Stimulated activated CD4-positive, alpha-beta T cell treated with anti-CD3 and anti-CD28 coated beads, TNF-alpha, amount 100 ng/mL, for 24 hours (primary cell): ENCODE data around the gene DCAF16.

Experiments
- DNase-seq, 3 experiments: peaks; one replicate each; pipeline ENCODE4 v3.0.0-alpha.2; 2020; ENCODE audit warnings: low read depth in 3 of 3

DCAF16 gene

GRCh38 chr4:17781300-17782287 is 29.0 kb downstream of the DCAF16 start, which contains the start of gene FAM184B:
Gene FAM184B (minus strand): TSS chr4:17781621. CDS start chr4:17781299, 322 bp downstream.
- peak in 1 of 3 experiments; percentile 6 for DNase-seq

GRCh38 chr4:17780501-17781299 is 29.9 kb downstream of the DCAF16 start:
- DNase-seq: no peak

GRCh38 chr4:17778431-17778830 is 32.1 kb downstream of the DCAF16 start:
- no peak for DNase-seq

- DNase-seq: no peak
Measured at GRCh38 chr4:17773135-17773698, 37.3 kb downstream of the DCAF16 start.

GRCh38 chr4:17771284-17771908 is 39.2 kb downstream of the DCAF16 start:
- DNase-seq: no peak

- DNase-seq: no peak
Measured at GRCh38 chr4:17770845-17771244, 39.7 kb downstream of the DCAF16 start.

- DNase-seq: no peak
Measured at GRCh38 chr4:17769406-17770174, 41.0 kb downstream of the DCAF16 start.

- DNase-seq: no peak
Measured at GRCh38 chr4:17766826-17767458, 43.6 kb downstream of the DCAF16 start.

- DNase-seq: no peak
Measured at GRCh38 chr4:17765514-17766286, 44.9 kb downstream of the DCAF16 start.

- no peak for DNase-seq
Measured at GRCh38 chr4:17763931-17764330, 46.6 kb downstream of the DCAF16 start.

GRCh38 chr4:17763416-17763815 is 47.1 kb downstream of the DCAF16 start:
- DNase-seq: no peak

GRCh38 chr4:17762726-17763125 is 47.8 kb downstream of the DCAF16 start:
- no peak for DNase-seq

- DNase-seq: no peak
Measured at GRCh38 chr4:17761062-17761461, 49.5 kb downstream of the DCAF16 start.

GRCh38 chr4:17760626-17761025 is 49.9 kb downstream of the DCAF16 start:
- DNase-seq: no peak

- DNase-seq: no peak
Measured at GRCh38 chr4:17758485-17758884, 52.1 kb downstream of the DCAF16 start.

- DNase-seq: no peak
Measured at GRCh38 chr4:17757621-17758020, 52.9 kb downstream of the DCAF16 start.

GRCh38 chr4:17753646-17754045 is 56.9 kb downstream of the DCAF16 start:
- DNase-seq: no peak
